K562 (cell line): ENCODE results near the gene NOM1. TPM values are rescaled to one million over a fixed set of nuclear protein-coding genes. Genes with fewer than 3 reads are reported as not detected.
A peak's percentile ranks its signal among the peaks of the same experiment; 100 is the strongest.

ENCODE experiments used
- ARHGAP35 ChIP-seq: fragments of 450-650 bp; IDR thresholded peaks from 2 replicates; pipeline ENCODE4 v1.6.1; 2018; ENCODE audit not compliant: partially characterized antibody
- CREBBP ChIP-seq: IDR thresholded peaks from one replicate; pipeline ENCODE4 v1.6.1; 2012; ENCODE audit warnings: low read depth, mild to moderate bottlenecking, control low read depth, inconsistent platforms, low read length
- CTCFL ChIP-seq: IDR thresholded peaks from 2 replicates; pipeline ENCODE4 v1.6.1; 2011; ENCODE audit warnings: borderline replicate concordance, low read depth, mild to moderate bottlenecking, moderate library complexity, low read length; ENCODE audit not compliant: insufficient read depth, poor library complexity, severe bottlenecking
- FIP1L1 ChIP-seq: fragments of 200-400 bp; formaldehyde crosslinking; IDR thresholded peaks from 2 replicates; pipeline ENCODE4 v1.6.1; 2018; ENCODE audit warnings: mild to moderate bottlenecking, low read depth, low read length; ENCODE audit not compliant: poor library complexity, severe bottlenecking
- HDAC1 ChIP-seq, 2 experiments: fragments of 450-650 bp; IDR thresholded peaks; 2 replicates each; pipeline ENCODE4 v1.6.1; 2016 to 2017; ENCODE audit warnings: inconsistent platforms in 1 of 2, mild to moderate bottlenecking in 1 of 2, moderate library complexity in 1 of 2
- HNRNPL ChIP-seq: fragments of 200-400 bp; formaldehyde crosslinking; IDR thresholded peaks from 2 replicates; pipeline ENCODE4 v1.6.1; 2017; ENCODE audit warnings: low read depth, mild to moderate bottlenecking, low read length
- NFXL1 ChIP-seq: fragments of 450-650 bp; formaldehyde crosslinking; IDR thresholded peaks from 2 replicates; pipeline ENCODE4 v1.4.0; 2021; ENCODE audit warnings: mild to moderate bottlenecking
- PHF20 ChIP-seq: fragments of 450-650 bp; IDR thresholded peaks from 2 replicates; pipeline ENCODE4 v1.6.1; 2018; ENCODE audit not compliant: partially characterized antibody
- POLR2AphosphoS5 ChIP-seq: IDR thresholded peaks from 2 replicates; pipeline ENCODE4 v1.6.1; 2011; ENCODE audit warnings: mild to moderate bottlenecking, low read depth, low read length, moderate library complexity; ENCODE audit not compliant: control insufficient read depth, insufficient read depth
- RBBP5 ChIP-seq: fragments of 200-600 bp; sonication (generic); IDR thresholded peaks from 2 replicates; pipeline ENCODE4 v1.6.1; 2012; ENCODE audit warnings: borderline replicate concordance, mild to moderate bottlenecking, low read length, control low read depth, inconsistent platforms; ENCODE audit not compliant: insufficient read depth, poor library complexity, severe bottlenecking
- RCOR1 ChIP-seq, 2 experiments: IDR thresholded peaks; 2 replicates each; pipeline ENCODE4 v1.6.1; 2012; ENCODE audit warnings: low read depth in 2 of 2, low read length in 2 of 2, borderline replicate concordance in 1 of 2, improper control_type of control experiment in 1 of 2
- TAL1 ChIP-seq: fragments of 450-650 bp; IDR thresholded peaks from 2 replicates; pipeline ENCODE4 v1.6.1; 2016; ENCODE audit warnings: mild to moderate bottlenecking
- ZNF407 ChIP-seq: fragments of 450-650 bp; IDR thresholded peaks from 2 replicates; pipeline ENCODE4 v1.6.1; 2016; ENCODE audit warnings: low read depth
- ZNF76 ChIP-seq: fragments of 250-450 bp; sonication (Bioruptor Pico); IDR thresholded peaks from 2 replicates; pipeline ENCODE4 v1.4.0; 2020; ENCODE audit warnings: mild to moderate bottlenecking, moderate library complexity, borderline replicate concordance
- polyA plus RNA-seq, 8 experiments: library from polyadenylated mRNA; depleted of rRNA in 4 of 8; stranded (reverse) in 5 of 8; unstranded in 3 of 8; fragments of >200 nt; fragmentation: Nextera tagmentation in 2 of 8; fragmentation: Illumina TruSeq in 1 of 8; extraction: Ambion mirVana in 2 of 8; extraction: Trizol in 1 of 8; gene quantifications; 2 replicates each; pipeline versions ENCODE4 v1.2.1 to v1.2.3, GENCODE V29; 2011 to 2014; ENCODE audit warnings: inconsistent platforms in 1 of 8, missing spikeins in 1 of 8
- total RNA-seq, 7 experiments: library from RNA; depleted of rRNA in 6 of 7; stranded (reverse); fragments of >200 nt in 6 of 7; fragmentation: Illumina TruSeq in 2 of 7; extraction: Trizol in 2 of 7; gene quantifications; 2 replicates each; pipeline versions ENCODE4 v1.2.1 to v1.2.3, GENCODE V29; 2011 to 2021; ENCODE audit warnings: low replicate concordance in 1 of 7

NOM1 gene
- total and polyA plus RNA-seq, 9 of the 15 experiments (the other 6 are each of a cell fraction or from before 2014, with no cell fraction given): 6.8 to 47.3 (median 37.4) TPM

- TF ChIP-seq TAL1 (no peak), FIP1L1 (peak; percentile 72), ARHGAP35 (no peak), HDAC1 (IDR thresholded peaks at IDR 0.05) (peak in 1 of 2 experiments; percentile 69; a peak in 2 of 4 replicates), CREBBP (no peak), HNRNPL (peak; percentile 82; the same call in 1 of the 2 replicates), RCOR1 (IDR thresholded peaks at IDR 0.05; ENCODE audit: borderline replicate concordance in 1 of 2, low read depth in 2 of 2, low read length in 2 of 2) (no peak; a peak in 1 of 4 replicates), RBBP5 (peak; percentile 94), CTCFL (no peak), ZNF407 (no peak), PHF20 (peak; percentile 44), NFXL1 (CRISPR knock-in tag) (no peak), POLR2AphosphoS5 (0 out of 2 replicates have a peak, but pooled peaks have one; percentile 10), ZNF76 (CRISPR knock-in tag) (no peak)
Measured at GRCh38 chr7:157010588-157011332, 61.2 kb downstream of the NOM1 start, which contains the start of gene MNX1 (continued).
